ENCODE measurements around the gene BZW1. TPM values are rescaled to one million over a fixed set of nuclear protein-coding genes. Genes with fewer than 3 reads are reported as not detected.
A peak's percentile ranks its signal among the peaks of the same experiment; 100 is the strongest.

The BZW1 gene
- total RNA-seq, 4 donors from 2014 or later: 253 to 372 (median 274) TPM

DNA sequence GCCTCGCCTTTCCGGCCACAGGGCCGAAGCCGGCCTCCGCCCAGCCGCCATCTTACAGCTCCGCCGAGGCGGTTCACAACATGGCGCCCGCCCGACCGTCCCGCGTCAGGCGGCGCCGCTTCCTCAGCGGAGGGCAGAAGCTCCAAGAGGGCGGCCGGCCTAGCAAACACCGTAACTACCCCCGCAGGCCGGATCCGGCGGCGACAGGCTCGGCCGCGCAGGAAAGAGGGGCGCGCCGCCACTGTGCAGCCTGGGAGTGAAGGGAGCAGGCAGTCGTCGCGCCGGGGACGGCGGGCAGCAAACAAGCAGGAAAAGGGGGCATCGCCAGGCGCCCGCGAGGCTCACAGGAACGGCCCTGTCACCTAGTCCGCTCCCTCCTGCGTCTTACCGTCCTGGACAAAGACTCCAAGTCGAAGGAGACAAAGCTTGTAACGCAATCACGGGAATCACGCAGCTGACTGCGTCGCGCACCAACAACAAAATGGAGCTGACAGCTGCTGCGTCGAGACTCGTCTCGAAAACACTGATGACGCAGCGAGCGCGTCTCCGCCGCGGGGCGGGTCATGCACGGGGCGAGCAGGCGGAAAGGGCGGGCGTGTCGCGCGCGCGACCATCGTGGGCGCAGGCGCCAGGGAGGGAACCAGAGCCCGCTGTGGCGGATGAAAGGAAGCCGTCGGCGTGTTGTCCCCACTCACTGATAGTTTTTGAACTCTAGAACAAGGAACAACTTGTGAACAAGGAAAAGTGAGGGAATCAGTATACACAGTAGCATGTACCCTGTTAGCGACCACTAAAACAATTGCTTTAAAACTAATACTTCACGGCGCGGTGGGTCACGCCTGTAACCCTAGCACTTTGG is 52.7 kb downstream of the BZW1 start, which contains the start of gene CLK1:
CLK1 (minus strand) TSS at position 483 of the 859 bp plus-strand sequence. CDS start 2,796 bp downstream, outside the sequence.
- Histone ChIP-seq H3K27me3 (no peaks in the 10 kb centered on the region), H3K36me3 (peaks cover 0 to 10% of the 10 kb centered on the region in 2 donors), H3K9me3 (no peaks in the 10 kb centered on the region), H3K4me3 (peak within 1 kb of the TSS; percentile 60 to 94), H3K4me1 (peaks cover 2 to 47% (median 3%) of the 10 kb centered on the region in 3 donors), H3K27ac (peak within 1 kb of the TSS; percentile 95 to 100 (median 100))
- ATAC-seq: peak; percentile 95
- TF ChIP-seq POLR2AphosphoS5 (IDR thresholded peaks at IDR 0.05) (peak; percentile 100), POLR2A (IDR thresholded peaks at IDR 0.05) (peak; percentile 99)
- TF ChIP-seq, protein P1, sequence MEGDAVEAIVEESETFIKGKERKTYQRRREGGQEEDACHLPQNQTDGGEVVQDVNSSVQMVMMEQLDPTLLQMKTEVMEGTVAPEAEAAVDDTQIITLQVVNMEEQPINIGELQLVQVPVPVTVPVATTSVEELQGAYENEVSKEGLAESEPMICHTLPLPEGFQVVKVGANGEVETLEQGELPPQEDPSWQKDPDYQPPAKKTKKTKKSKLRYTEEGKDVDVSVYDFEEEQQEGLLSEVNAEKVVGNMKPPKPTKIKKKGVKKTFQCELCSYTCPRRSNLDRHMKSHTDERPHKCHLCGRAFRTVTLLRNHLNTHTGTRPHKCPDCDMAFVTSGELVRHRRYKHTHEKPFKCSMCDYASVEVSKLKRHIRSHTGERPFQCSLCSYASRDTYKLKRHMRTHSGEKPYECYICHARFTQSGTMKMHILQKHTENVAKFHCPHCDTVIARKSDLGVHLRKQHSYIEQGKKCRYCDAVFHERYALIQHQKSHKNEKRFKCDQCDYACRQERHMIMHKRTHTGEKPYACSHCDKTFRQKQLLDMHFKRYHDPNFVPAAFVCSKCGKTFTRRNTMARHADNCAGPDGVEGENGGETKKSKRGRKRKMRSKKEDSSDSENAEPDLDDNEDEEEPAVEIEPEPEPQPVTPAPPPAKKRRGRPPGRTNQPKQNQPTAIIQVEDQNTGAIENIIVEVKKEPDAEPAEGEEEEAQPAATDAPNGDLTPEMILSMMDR (IDR thresholded peaks at IDR 0.05): no peak
- 0 to 1% methylated on average over 3 to 33 of the region's 89 CpGs for WGBS, 2 donors (ENCODE audit: low coverage in 1 of 2)

DNA sequence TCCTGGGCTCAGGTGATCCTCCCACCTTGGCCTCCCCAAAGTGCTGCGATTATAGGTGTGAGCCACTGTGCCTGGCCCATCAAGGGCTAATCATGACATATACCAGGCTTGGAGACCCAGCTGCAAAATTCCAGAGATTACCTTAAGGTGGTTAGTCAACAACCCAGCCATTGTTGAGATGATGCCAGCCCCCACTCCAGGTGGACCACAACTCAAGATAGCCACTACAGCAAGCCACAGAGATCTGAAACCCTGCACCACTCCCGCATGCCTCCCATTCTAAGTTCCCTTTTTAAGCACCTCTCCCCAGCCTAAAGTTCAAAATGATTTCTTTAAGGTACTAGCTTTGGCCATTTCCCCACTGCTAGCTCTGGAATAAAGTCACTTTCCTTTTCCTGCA is 57.3 kb downstream of the BZW1 start:
- Histone ChIP-seq H3K27me3 (no peaks in the 10 kb centered on the region), H3K4me1 (peaks cover 0 to 30% (median 0%) of the 10 kb centered on the region in 3 donors), H3K36me3 (peaks cover 0 to 38% of the 10 kb centered on the region in 2 donors), H3K27ac (no peak overlapping the region), H3K9me3 (no peaks in the 10 kb centered on the region), H3K4me3 (no peak overlapping the region)
- WGBS, 2 donors (ENCODE audit: low coverage in 1 of 2): 100% methylated on average over 1 of the region's 2 CpGs
- TF ChIP-seq, protein P1 (IDR thresholded peaks at IDR 0.05): no peak
- TF ChIP-seq EP300 (IDR thresholded peaks at IDR 0.05): no peak
- no peak for TF ChIP-seq POLR2A (IDR thresholded peaks at IDR 0.05)
- no peak for TF ChIP-seq POLR2AphosphoS5 (IDR thresholded peaks at IDR 0.05)
- ATAC-seq: no peak

GRCh38 chr2:200871151-200871550 is 59.4 kb downstream of the BZW1 start:
- no peak for ATAC-seq
- Histone ChIP-seq H3K36me3 (peaks cover 0 to 59% of the 10 kb centered on the region in 2 donors), H3K9me3 (no peaks in the 10 kb centered on the region), H3K4me1 (peaks cover 0 to 16% (median 0%) of the 10 kb centered on the region in 3 donors), H3K27ac (no peak overlapping the region), H3K27me3 (no peaks in the 10 kb centered on the region), H3K4me3 (no peak overlapping the region)
- TF ChIP-seq POLR2AphosphoS5 (IDR thresholded peaks at IDR 0.05): no peak
- no peak for TF ChIP-seq POLR2A (IDR thresholded peaks at IDR 0.05)
- TF ChIP-seq, protein P1 (IDR thresholded peaks at IDR 0.05): no peak
- no peak for TF ChIP-seq EP300 (IDR thresholded peaks at IDR 0.05)
- 81 to 83% methylated on average over 3 of the region's 3 CpGs for WGBS, 2 donors (ENCODE audit: low coverage in 1 of 2)

GRCh38 chr2:200873560-200873959 is 61.9 kb downstream of the BZW1 start:
- H3K36me3 ChIP-seq: peaks cover 0 to 83% of the 10 kb centered on the region in 2 donors
- ATAC-seq: no peak
- TF ChIP-seq POLR2AphosphoS5 (IDR thresholded peaks at IDR 0.05) (no peak), EP300 (IDR thresholded peaks at IDR 0.05) (no peak), POLR2A (IDR thresholded peaks at IDR 0.05) (no peak)
- TF ChIP-seq, protein P1 (IDR thresholded peaks at IDR 0.05): no peak
- H3K4me1 ChIP-seq: no peaks in the 10 kb centered on the region
- no peaks in the 10 kb centered on the region for H3K27me3 ChIP-seq
- H3K9me3 ChIP-seq: no peaks in the 10 kb centered on the region
- 92 to 96% methylated on average over 4 to 6 of the region's 6 CpGs for WGBS, 2 donors (ENCODE audit: low coverage in 1 of 2)
- H3K4me3 ChIP-seq: no peak overlapping the region
- H3K27ac ChIP-seq: no peak overlapping the region

Small RNA genes within 50 kb of the gene (small RNA-seq; reads per million reads assigned to genes)
- gene RF00019 (0 reads per million in 4 donors), gene RNA5SP115 (0 reads per million in 4 donors), gene RNU1-133P (0 reads per million in 4 donors), gene RNU6-31P (0 to 0.54 (median 0) reads per million in 4 donors)

Other genes with a start within 250 kb of the BZW1 start
- gene AOX1, start 225.9 kb upstream of the BZW1 start, total RNA-seq: 100 to 1,000 TPM in 2 of 4 donors, 10 to 100 TPM in 2; 36.7 to 125 (median 85.6) TPM
- 100 to 1,000 TPM in 3 of 4 donors, 10 to 100 TPM in 1; 79.5 to 243 (median 143) TPM for gene CLK1, start 52.7 kb downstream of the BZW1 start, total RNA-seq
- gene PPIL3, start 77.2 kb downstream of the BZW1 start, total RNA-seq: 100 to 1,000 TPM in 1 of 4 donors, 10 to 100 TPM in 3; 17.1 to 118 (median 39.1) TPM
- gene NIF3L1, start 77.5 kb downstream of the BZW1 start, total RNA-seq: 10 to 100 TPM; 13.9 to 21.3 (median 15.0) TPM
- gene ORC2, start 151.8 kb downstream of the BZW1 start, total RNA-seq: 10 to 100 TPM in 3 of 4 donors, 1 to 10 TPM in 1; 8.6 to 25.4 (median 11.4) TPM